GM18858 (cell line): ENCODE measurements around the gene PTH2.

Experiments used
- ATAC-seq: cut with Tn5 transposase; IDR thresholded peaks from one replicate; pipeline ENCODE4 v1.9.1; 2021; ENCODE audit not compliant: unreplicated experiment

The PTH2 gene

GRCh38 chr19:49415102-49415809 is 8.0 kb downstream of the PTH2 start:
- ATAC-seq: no peak

DNA sequence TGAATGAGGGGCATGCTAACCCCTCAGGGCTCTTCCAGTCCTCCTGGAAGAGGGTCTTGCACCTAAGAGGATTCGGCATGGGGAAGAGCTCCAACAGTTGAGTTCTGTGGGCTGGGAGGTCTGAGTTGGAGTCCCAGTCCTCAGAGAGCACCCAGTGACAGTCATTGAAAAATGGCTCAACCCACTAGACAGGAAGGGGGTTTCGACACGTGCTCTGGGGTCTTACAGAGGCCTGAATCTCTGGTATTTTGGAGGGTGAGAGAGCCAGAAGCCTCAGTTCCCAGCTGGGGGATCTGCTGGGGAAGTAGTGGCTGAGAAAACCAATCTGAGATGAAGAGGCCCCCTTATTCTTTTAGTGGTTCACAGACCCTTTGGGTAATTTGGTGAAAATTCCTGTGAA is 9.0 kb downstream of the PTH2 start:
- ATAC-seq: no peak

DNA sequence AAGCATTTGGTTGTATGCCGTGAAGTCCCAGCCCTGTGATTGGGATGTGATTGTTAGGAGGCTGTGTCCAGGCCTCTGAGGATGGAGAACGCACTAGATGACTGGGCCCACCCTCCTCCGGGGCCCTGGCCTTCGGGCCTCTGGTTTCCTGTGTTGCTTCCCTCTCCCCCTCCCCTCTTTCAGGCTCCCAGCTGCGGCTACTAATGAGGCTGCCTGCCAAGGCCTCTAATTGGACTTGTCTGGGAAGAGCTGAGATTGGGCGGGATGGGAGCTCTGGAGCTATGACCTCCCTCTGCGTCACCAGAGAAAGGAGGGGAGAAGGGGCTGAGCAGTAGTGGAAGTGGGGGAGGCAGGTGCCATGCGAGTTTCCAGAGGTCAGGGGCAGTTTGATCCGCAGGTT is 9.9 kb downstream of the PTH2 start:
- no peak for ATAC-seq

- ATAC-seq: no peak
These were observed 11.4 kb downstream of the PTH2 start for GRCh38 chr19:49411681-49412326.

- no peak for ATAC-seq
These were observed 13.7 kb downstream of the PTH2 start for GRCh38 chr19:49409441-49410029.

- no peak for ATAC-seq
These were observed 14.3 kb downstream of the PTH2 start for GRCh38 chr19:49408816-49409440.

- ATAC-seq: no peak
These were observed 15.7 kb downstream of the PTH2 start for GRCh38 chr19:49407482-49408015.

- no peak for ATAC-seq
These were observed 16.2 kb downstream of the PTH2 start for GRCh38 chr19:49407079-49407478.

GRCh38 chr19:49403404-49404187 is 19.6 kb downstream of the PTH2 start:
- no peak for ATAC-seq

DNA sequence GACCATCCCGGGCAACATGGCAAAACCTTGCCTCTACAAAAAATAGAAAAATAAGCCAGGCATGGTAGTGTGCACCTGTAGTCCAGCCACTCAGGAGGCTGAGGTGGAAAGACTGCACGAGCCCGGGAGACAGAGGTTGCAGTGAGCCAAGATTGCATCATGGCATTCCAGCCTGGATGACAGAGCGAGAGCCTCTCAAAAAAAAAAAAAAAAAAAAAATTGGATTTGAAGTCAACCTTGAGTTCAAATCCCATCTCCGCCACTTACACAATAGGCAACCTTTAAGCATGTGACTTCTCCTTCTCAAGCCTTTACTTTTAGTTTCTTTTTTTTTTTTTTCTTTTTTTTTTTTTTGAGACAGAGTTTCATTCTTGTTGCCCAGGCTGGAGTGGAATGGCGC is 23.2 kb downstream of the PTH2 start:
- ATAC-seq: no peak

DNA sequence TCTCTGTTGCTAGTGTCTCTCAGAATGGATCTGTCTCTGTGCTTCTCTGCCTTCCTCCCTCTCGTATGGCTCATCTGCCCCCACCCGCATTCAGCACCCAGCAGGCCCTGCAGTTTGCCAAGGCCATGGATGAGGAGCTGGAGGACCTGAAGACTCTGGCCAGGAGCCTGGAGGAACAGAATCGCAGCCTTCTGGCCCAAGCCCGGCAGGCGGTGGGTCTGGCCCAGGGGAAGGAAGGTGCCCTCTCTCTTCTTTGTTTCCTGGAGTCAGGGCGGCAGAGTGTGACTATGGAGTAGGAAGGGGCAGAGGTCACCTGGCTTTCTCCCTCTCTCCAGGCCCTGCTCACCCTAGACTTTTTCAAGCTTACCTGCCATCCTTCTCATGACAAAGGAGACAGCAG is 24.3 kb downstream of the PTH2 start:
- no peak for ATAC-seq

DNA sequence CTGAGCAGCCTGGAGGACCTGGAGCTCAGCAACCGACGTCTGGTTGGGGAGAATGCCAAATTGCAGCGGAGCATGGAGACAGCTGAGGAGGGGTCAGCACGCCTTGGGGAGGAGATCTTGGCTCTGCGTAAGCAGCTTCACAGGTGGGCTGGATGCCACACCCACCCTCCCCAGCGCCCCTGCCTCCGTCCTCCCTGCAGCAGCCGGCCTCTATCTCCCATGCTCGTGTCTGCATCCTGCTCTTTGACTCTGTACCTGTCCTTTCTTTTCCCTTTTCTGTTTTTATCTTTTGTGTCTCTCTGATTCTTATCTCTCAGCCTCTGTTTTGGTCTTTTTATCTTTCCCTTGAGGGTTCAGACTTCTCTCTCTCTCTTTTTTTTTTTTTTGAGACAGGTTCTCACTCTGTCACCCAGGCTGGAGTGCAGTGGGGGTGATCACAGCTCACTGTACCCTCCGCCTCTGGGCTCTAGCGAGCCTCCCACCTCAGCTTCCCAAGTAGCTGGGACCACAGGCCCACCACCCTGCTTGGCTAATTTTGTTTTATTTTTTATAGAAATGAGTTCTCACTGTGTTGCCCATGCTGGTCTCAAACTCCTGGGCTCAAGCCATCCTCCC is 25.1 kb downstream of the PTH2 start:
- no peak for ATAC-seq

GRCh38 chr19:49396738-49397505 is 26.3 kb downstream of the PTH2 start:
- no peak for ATAC-seq

DNA sequence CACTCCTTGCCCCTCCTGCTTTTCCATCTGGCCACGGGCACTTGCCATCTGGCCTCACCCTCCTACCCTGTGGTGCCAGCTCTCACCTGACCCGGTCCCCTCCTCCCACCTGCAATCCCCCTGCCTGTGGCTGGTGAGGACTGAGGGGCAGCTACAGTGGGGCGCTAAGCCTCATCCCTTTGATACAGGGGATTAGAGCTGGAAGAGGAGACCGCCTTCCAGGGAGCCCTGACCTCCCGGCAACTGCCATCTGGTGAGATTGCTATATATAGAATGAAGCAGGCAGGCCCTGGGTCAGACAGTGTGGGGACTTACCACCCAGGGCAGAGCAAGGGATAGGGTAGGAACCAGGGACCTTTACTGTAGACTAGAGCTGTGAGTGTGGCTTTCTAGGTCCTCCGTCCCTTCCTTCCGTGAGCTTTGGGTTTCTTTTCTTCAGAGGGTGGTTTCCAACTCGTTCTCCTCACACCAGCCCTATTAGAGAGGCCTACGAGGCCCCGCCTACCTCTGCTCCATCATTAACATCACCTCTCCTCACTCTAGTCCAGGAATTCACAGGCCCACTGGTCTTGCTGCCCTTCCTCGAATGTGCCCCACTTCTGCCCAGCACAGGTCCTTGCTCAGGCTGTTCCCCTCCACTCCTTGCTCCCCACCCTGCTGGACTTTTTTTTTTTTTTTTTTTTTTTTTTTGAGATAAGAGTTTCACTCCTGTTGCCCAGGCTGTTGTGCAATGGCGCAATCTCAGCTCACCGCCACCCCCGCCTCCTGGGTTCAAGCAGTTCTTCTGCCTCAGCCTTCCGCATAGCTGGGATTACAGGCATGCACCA is 27.4 kb downstream of the PTH2 start:
- no peak for ATAC-seq

DNA sequence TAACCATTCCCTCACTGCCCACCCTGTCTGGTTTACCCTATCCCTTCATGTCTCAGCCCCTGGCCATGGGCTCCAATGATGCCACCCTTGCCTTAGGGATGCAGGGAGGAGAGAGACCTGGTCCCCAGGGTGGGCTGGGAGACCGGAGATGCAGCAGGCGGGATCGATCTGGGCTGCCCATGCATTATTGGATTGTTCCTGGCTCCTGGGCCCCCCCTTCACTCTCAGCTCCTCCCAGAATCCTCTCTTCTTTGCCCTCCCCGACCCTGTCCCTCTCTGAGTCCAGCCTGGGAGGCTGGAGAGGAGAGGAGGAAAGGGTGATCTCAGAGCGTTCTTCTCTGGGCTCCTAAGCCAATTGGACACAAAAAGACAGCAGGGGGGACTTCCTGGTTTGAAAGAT is 29.4 kb downstream of the PTH2 start:
- ATAC-seq: no peak

GRCh38 chr19:49391581-49392399 is 31.5 kb downstream of the PTH2 start:
- ATAC-seq: no peak

DNA sequence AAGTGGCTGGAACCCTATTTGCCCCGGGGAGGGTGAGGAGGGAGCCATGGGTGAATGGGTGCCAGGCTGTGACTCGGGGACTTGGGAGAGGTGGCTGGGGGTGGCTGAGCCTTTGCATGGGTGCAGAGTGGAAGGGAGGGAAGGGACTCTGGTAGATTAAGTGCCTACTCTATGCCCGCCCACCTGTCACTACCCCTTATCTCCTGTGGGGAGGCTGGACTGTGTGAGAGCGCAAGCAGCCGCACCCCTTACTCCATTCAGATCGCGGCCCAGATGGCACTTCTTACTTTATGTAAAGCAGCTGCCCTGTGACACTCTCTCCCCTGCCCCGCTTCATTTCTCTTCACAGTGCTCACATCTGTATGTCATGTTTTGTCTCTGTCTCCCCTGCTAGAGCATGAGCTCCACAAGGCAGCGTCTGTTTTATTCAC is 32.3 kb downstream of the PTH2 start:
- ATAC-seq: no peak
